Stimulated activated CD4-positive, alpha-beta T cell treated with anti-CD3 and anti-CD28 coated beads, Interleukin-1b, Interleukin-23, amount 100 ng/mL, for 4 hours (primary cell): ENCODE data around the gene ATF5.
"Not testable (repeated sequence)": the region's sequence is repeated elsewhere in the genome, so short reads cannot be mapped to it uniquely, and the experiment has no call there.

Experiments
- DNase-seq, 2 donors: peaks; one replicate each; pipeline ENCODE4 v3.0.0-alpha.2; 2020; ENCODE audit warnings: low read depth in 2 of 2

ATF5 gene

DNA sequence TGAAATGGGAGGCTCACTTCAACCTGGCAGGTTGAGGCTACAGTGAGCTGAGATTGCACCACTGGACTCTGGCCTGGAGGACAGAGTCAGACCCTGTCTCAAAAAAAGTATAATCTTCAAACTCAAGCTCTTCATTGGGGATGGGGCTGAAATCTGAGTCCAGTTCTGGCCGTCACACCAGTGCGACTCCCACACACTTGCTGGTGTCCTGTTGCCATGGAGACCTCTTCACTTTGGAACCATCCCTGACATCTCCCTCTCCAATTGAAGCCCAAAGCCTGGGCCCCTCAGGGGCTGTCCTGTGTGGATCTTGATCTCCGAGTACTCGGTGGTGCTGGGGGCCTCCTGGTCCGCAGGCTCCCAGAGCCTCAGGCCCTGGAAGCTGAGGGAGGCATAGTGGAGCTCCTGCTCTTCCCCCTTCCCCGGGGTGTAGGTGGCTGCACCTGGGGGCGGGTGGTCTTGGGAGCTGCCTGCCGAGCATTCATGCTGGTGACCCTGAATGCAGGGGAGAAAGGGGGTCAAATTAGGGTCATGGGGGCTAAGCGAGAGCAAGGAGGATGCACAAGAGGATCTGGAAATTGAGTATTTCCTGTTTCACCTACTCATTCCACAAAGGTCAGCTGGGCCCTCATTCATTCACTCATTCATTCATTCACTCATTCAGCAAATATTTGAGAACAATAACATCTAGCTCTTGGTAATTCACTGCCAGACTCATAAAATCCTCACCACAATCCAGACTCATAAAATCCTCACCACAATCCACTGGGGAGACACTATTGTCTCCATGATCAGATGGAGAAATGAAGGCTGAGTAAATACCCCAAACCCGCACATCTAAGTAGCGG, 21.0 kb downstream of the ATF5 start:
- DNase-seq = no peak

DNA sequence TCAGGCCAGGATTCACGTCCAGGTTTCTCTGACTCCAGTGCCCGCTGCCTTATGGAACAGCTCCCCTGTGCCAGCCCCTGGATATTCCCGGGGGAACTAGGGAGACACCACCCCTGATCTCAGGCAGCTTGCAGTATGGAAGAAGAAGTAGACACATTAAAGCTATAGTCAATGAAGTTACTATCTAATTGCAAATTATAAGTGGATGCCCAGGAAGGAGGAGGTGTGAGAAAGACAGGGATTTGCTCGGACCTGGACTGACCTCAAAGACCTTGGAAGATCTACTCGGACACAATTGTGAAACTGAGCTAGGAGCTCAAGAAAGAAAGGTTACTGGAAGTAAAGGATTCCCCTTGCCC, 21.6 kb downstream of the ATF5 start:
- DNase-seq = no peak

DNA sequence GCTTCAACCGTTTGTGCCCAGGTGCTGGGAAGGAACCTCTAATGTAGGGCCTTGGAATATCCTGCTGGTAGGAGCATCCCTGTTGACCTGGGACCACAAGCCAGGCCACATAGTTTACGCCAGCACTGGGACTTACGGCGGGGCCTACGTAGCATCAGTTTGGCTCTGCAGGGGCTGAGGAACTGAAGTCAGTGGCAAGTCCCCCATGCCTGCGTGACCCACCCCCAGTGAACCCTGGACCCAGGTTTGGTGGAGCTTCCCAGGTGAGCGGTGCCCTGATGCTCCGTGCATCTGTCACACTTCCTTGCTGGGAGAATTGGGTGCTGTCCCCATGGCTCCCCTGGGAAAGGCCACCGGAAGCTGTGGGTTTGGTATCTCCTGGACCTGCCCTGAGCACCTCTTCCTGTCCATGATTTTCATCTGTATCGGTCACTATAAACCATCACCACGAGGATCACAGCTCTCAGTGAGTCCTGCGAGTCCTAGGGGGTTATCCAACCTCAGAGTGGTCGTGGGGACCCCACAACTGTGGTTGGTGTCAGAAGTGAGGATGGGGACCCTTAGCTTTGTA, 22.0 kb downstream of the ATF5 start:
- no peak for DNase-seq

DNA sequence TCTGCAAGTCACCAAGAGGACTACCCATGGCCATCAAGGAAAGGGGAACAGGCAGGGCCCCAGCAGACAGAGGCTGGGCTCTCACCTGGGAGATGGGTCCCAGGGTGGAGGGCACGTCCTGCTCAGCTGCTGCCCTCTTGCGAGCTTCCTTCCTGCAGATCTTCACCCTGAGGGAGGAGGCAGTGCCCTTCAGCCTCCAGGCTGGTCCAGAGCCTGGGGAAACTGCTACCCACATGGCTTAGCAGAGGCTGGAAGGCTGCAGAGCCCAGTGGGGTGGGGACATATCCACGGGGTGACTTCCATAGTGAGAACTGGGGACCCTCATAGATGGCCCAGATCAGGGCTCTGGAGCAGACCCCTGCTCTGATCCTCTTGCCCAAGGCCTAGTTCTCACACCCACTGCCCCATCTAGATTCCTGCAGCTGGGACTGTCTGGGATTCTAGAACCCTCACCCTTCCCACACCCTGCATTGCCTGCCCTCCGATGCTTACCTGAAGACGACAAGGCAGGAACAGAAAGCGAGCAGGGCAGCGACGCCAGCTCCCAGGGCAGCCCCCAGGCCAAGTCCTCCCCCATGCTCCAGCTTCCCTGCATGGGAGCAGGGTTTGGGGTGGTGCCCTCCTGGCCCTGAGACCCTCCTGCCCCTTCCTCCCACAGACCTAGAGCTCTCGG, 22.9 kb downstream of the ATF5 start:
- no peak for DNase-seq

DNA sequence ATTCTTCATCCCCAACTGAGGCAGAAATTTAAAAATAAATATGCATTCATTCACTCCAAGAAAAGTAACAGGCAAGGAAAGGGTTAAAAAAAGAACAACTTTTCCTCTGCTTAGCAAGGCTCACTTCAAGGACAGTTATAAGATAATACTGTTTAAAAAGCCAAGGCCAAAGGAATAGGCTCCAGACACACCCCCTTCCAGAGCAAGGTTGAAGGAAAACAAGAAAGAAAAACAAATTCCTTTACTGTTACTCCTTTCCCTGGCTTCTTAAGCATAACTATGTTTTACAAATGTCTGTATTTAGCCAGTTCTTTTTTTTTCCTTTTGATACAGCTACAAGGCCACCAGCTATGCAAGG, 23.5 kb downstream of the ATF5 start:
- DNase-seq = no peak

DNA sequence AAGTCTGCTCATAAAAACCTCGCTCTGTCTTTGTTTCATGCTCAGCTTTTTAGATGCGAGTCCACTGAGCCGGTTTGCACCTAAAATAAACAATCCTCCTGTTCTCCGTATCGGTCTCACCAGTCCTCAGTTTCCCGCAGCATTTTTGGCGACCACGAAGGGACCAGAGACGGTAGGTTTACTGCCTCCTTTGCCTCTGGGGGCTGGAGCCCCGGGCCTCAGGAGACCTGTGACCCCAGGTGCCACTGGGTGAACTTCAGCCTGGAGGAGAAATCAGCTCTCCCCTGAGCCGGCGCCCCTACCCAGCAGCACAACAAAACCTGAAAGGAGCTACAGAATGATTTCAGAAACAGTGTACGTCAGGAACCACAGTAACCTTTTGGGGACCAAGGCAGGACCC, 23.9 kb downstream of the ATF5 start:
- DNase-seq = no peak

DNA sequence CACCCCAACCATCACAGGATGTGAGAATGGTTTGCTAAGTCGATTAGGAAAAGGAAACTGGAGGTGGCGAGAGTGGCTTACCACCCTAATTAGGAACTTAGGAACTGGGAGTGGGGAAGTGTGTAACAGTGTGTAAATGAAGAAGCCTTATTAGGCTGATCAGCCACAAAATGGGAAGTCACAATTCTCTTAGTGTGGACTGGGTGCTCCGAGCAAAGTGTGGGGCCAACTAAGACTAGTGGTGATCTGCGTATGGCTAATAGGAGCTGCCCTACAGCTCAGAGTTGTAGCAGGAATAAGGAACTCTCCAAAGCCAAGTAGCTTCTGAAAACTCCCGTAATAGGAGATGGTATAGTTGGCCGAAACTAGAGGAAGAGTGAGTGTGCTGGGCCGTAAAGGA, 24.4 kb downstream of the ATF5 start:
- DNase-seq = no peak

DNA sequence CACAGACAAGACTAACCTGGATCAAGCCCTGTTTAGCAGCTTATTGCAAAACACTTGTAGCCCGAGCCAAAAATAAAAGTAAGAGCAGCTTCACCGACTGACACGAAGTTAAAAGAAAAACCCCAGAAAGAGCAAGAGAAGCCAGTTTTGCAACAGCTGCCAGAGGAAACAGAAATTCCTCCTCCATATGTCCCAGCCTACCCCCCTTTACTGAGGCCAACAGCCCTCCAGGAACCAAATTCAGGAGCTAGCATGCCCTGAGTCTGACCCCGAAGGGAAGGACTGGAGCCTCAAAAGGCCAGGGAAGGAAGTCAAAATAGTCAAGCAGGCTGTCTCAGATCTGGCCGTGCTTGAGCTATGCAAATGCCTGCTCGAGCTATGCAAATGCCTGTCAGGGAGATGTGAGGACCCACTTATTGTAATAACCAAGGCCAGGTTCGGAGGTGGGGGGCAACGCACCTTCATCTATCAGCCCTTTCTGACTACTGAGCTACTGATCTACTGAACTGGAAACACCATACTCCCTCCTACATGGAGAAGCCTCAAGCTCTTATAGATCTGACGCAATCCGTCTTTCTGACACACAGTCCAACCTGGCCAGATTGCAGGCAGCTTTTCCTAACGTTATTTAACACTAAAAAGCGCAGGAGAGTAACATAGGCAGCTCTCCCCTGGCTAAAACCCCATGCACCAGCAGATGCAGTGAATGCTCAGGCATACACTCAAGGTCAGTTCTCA, 25.3 kb downstream of the ATF5 start:
- no peak for DNase-seq

DNA sequence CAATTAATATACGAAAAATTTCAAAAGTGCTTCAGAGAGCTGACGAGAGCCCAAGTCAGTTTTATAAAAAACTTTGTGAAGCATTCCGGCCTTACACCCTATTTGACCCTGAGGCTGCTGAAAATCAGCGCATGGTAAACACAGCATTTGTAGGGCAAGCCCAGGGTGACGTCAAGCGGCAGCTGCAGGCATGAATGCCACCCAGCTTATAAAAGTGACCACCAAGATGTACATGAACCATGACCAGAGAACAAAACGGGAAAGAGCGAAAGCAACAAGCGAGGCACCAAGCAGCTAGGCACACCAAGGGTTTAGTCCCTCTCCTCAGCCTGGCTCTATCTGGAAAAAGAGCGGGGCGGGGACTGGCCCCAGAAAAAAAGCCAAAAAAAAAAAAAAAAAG, 25.9 kb downstream of the ATF5 start:
- DNase-seq = no peak

DNA sequence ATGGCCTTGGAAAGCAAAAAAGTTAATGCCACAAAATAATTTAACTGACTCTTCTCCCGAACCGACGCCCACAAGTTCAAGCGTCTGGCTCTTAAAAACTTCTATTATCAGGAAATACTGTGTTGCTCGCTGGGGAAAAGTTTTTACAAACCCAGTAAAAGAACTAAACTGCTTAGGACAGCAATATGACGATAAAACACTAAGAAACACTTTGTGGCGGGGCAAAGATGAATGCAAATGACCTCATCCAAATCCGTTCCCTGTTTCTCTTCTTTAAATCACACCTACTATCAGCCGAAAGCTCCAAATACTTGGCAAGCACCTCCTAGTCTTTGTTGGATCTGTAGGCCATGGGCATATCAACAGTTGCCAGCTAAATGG, 27.1 kb downstream of the ATF5 start:
- DNase-seq = no peak

DNA sequence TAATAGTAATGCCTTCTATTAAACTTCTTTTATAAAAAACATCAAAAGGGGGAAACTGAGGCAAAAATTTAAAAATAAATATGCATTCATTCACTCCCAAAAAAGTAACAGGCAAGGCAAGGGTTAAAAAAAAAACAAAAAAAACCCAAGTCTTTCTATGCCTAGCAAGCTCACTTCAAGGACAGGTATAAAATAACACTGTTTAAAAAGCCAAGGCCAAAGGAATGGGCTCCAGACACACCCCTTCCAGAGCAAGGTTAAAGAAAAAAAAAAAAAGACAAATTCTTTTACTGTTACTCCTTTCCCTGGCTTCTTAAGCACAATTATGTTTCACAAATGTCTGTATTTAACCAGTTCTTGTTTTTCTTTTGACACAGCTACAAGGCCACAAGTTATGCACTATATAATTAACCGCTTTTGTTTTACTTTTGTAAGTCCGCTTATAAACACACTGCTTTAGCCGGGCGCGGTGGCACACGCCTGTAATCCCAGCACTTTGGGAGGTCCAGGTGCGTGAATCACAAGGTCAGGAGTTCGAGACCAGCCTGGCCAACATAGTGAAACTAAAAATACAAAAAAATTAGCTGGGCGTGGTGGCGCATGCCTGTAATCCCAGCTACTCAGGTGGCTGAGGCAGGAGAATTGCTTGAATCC, 28.4 kb downstream of the ATF5 start:
- DNase-seq = no peak

DNA sequence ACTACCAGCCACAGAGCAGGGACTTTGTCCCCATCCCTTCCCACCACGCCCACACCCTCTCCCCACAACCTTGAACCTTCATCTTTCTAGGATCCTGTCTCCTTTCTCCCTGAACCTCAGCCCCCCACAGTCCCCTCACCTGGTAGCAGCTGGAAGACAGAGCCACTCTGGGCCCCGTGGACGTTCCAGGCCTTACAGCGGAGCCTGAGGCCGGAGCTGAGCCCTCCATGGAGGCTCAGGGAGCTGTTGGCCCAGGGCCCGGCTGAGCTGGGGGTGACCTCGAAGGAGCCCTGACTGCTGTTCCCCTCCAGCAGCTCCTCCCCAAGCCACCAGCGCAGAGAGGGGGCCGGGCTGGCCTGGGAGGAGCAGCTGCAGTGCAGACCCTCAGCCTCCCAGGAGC, 29.1 kb downstream of the ATF5 start:
- DNase-seq = not testable (repeated sequence)

DNA sequence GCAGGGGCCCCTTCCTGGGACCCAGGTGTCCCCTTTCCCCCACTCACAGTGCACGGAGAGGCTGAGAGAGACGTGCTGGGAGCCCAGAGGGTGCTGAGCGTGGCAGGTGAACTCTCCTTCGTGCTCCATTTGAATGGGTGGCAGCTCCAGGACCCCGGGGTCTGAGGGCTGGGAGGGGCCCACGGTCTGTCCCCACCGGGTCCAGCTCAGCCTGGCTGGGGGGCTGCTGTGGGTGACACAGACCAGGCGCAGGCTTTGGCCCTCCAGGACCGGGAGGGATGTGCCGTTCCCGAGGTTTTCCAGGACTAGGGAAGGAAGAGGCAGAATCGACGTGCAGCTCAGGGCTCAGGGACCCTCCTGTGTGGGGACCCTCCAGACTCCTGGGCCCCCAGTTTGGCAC, 29.6 kb downstream of the ATF5 start:
- DNase-seq = not testable (repeated sequence)

DNA sequence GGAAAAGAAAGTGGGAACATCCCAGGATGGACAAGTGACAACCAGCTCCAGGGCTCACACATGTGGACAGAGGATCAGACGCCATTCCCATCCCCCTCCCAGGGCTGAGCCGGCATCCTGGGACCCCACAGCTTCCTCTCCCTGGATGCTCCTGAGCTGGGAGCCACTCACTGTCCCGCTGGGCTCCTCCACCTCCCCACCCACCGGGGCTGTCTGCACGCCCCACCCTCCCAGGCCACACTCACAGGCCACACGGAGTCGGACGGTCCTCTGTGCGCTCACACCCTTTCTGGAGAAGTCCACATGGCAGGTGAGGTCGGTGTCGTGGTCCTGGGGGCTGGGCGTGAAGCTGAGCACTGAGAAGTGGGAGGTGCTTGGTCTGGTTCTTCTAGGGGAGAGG, 30.9 kb downstream of the ATF5 start:
- DNase-seq = not testable (repeated sequence)

DNA sequence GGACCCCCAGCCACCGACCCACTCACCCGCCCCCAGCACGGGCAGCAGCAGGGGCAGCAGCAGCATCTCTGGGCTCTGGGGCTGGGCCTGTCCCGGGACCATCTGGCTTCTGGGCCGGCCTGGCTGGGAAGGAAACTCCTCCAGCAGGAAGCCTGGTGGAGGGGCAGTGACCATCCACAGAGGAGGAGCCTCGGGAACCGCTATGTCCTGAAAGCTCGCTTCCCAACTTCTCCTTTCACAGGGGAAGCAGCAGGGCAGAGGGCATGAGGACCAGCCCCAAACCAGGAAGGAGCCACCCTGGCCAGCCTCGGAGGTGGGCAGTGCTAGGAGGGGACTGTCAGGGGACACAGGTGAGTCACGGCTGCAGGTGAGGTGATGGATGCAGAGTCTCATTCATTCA, 32.0 kb downstream of the ATF5 start, which contains the start of gene SIGLEC11:
TSS of gene SIGLEC11 (minus strand) at position 193 of the 400 bp plus-strand sequence. CDS start at position 102, 91 bp downstream.
- DNase-seq = not testable (repeated sequence)

DNA sequence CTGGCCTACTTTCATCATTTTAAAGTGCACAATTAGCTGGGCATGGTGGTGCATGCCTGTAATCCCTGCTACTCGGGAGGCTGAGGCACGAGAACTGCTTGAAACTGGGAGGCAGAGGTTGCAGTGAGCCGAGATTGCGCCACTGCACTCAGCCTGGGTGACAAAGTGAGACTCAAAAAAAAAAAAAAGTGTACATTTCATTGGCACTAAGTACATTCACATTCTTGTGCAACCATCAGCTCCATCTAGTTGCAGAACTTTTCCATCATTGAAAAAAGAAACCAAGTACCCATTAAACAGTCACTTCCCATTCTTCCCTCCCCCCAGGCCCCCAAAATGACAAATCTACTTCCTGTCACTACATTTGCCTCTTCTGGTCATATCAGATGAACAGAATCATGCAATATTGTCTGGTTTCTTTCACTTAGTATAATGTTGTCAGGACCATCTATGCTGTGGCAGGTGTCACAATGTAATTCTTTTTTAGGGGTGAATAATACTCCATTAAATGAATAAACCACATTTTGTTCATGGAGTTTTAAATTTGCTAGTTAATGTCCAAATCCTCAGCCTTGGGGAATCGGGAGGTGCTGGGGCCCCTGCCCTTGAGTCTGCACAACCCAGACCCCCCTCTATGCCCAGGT, 39.4 kb downstream of the ATF5 start:
- no peak for DNase-seq

DNA sequence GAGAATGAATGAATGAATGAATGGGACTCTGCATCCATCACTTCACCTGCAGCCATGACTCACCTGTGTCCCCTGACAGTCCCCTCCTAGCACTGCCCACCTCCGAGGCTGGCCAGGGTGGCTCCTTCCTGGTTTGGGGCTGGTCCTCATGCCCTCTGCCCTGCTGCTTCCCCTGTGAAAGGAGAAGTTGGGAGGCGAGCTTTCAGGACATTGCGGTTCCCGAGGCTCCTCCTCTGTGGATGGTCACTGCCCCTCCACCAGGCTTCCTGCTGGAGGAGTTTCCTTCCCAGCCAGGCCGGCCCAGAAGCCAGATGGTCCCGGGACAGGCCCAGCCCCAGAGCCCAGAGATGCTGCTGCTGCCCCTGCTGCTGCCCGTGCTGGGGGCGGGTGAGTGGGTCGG, 40.4 kb downstream of the ATF5 start:
- not testable (repeated sequence) for DNase-seq

DNA sequence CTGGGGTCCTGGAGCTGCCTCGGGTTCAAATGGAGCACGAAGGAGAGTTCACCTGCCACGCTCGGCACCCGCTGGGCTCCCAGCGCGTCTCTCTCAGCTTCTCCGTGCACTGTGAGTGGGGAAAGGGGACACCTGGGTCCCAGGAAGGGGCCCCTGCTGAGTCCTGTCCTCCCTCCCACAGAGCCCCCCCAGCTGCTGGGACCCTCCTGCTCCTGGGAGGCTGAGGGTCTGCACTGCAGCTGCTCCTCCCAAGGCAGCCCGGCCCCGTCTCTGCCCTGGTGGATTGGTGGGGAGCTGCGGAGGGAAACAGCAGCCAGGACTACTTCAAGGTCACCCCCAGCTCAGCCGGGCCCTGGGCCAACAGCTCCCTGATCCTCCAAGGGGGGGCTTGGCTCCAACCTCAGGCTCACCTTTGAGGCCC, 43.0 kb downstream of the ATF5 start:
- DNase-seq = no peak

DNA sequence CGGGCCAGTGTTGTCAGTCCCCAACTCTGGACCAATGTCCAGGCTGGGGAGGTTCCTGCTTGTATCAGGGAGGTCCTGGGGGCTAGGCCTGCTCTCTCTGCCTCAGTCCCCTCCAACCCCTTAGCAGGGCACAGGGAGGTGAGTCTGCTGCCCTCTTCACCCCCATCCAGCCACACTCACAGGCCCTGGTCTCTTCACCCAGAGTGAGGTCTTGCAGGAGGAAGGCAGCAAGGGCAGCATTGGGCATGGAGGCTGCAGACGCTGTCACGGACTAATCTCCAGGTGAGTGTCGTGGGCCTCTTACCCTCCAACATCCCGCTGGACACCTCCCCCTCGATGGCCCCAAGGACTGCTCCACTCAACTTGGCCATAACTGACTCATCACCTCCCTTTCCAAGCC, 43.8 kb downstream of the ATF5 start:
- DNase-seq = no peak

DNA sequence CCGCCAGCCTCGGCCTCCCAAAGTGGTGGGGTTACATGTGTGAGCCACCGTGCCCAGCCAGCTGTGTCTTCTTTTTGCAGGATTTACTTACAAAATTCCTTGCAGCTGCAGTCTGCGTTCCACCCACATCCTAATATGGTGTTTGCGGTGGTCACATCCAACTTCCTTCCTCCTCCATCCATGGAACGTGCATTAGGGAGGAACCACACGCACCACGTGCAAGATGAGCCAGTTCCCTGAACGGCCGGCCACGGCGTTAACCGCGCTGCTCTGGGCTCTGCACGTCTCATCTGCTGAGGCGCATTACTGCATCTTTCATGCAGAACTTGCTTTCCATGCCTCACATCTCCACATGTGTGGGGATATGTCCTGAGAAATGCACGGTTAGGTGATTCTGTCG, 45.0 kb downstream of the ATF5 start:
- DNase-seq = no peak

DNA sequence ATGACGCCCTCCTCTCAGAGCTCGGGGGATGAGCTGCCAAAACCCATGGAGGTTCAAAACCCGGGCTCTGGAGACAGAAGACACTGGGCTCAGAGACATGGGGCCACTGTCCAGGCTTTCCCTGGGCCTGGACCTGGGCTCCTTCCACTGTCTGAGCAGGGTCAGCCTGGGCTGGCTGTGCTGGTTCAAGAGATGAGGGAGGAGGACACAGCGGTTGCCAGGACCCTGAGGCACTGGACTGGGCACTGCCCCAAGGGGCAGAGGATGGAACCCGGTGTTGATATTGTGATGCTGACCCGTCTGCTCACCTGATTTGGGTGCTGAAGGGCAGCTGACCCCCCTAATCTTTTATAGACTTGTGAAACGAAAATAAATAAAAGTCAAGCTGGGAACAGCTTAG, 46.0 kb downstream of the ATF5 start:
- no peak for DNase-seq
